Upper lobe of left lung (tissue), 4 donors: ENCODE measurements around the gene CHORDC1.

Experiments used
- EP300 ChIP-seq, 4 donors: sonication (generic); formaldehyde crosslinking; IDR thresholded peaks; one replicate each; pipeline ENCODE4 v1.5.1; 2017; ENCODE audit warnings: antibody characterized with exemption in 4 of 4, control low read depth in 2 of 4
- POLR2A ChIP-seq, 4 donors: fragments of 450-650 bp; IDR thresholded peaks; one replicate each; pipeline ENCODE4 v1.5.1; 2016 to 2017; ENCODE audit warnings: antibody characterized with exemption in 4 of 4, mild to moderate bottlenecking in 2 of 4
- POLR2AphosphoS5 ChIP-seq, 2 donors: sonication (generic); formaldehyde crosslinking; IDR thresholded peaks; one replicate each; pipeline ENCODE4 v1.5.1; 2017; ENCODE audit warnings: antibody characterized with exemption in 2 of 2
- TF ChIP-seq, protein P1 (sequence below), 6 experiments: fragments of 450-650 bp in 4 of 6; fragments of 200-600 bp in 2 of 6; sonication (generic) in 2 of 6; IDR thresholded peaks; one replicate each; pipeline ENCODE4 v1.5.1; 2016 to 2019; ENCODE audit warnings: antibody characterized with exemption in 6 of 6

DNA sequence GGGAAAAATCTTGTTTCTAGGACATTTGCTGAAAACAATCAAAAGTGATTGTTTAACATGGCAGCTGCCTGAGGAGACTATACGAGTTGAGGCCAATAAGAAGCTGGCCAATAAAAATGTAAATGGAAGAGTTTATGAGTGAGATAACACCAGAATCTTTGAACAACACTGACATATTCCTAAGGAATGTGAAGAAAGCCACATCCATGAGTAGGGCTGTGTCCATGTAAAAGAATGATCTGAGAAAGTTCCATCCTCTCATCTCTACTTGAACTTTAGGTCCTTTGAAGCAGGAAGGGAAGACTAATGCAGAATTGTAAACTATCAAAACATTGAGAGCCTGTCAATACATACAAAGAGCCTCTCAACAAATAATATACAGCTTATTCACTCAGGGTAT lies 6.9 kb upstream of the CHORDC1 start:
- TF ChIP-seq, protein P1, sequence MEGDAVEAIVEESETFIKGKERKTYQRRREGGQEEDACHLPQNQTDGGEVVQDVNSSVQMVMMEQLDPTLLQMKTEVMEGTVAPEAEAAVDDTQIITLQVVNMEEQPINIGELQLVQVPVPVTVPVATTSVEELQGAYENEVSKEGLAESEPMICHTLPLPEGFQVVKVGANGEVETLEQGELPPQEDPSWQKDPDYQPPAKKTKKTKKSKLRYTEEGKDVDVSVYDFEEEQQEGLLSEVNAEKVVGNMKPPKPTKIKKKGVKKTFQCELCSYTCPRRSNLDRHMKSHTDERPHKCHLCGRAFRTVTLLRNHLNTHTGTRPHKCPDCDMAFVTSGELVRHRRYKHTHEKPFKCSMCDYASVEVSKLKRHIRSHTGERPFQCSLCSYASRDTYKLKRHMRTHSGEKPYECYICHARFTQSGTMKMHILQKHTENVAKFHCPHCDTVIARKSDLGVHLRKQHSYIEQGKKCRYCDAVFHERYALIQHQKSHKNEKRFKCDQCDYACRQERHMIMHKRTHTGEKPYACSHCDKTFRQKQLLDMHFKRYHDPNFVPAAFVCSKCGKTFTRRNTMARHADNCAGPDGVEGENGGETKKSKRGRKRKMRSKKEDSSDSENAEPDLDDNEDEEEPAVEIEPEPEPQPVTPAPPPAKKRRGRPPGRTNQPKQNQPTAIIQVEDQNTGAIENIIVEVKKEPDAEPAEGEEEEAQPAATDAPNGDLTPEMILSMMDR (IDR thresholded peaks at IDR 0.05), result no peak
- no peak for TF ChIP-seq POLR2A (IDR thresholded peaks at IDR 0.05)
- no peak for TF ChIP-seq EP300 (IDR thresholded peaks at IDR 0.05)
- no peak for TF ChIP-seq POLR2AphosphoS5 (IDR thresholded peaks at IDR 0.05)
